Measurements from ENCODE around the gene COL7A1. TPM values are rescaled to one million over a fixed set of nuclear protein-coding genes. Genes with fewer than 3 reads are reported as not detected.

Gene COL7A1
- total RNA-seq, 1 donor from 2014 or later = 22.2 TPM

GRCh38 chr3:48631516-48632448, 36.7 kb upstream of the COL7A1 start:
- TF ChIP-seq CTCF (IDR thresholded peaks at IDR 0.05) = no peak
- intact Hi-C loops (cut with DNase I) = loop anchor here (10.0 kb wide), 1 partner anchor 157 kb away; no protein-coding TSS in a partner anchor
- H3K27ac ChIP-seq = no peak overlapping the region
- H3K36me3 ChIP-seq = peaks cover 60 to 65% of the 10 kb centered on the region in 2 donors
- H3K4me1 ChIP-seq = peaks cover 0 to 22% of the 10 kb centered on the region in 2 donors
- DNase-seq (ENCODE audit: low spot score in 2 of 2) = no peak
- H3K9me3 ChIP-seq = no peaks in the 10 kb centered on the region
- no peaks in the 10 kb centered on the region for H3K27me3 ChIP-seq
- no peak overlapping the region for H3K4me3 ChIP-seq

- H3K9me3 ChIP-seq = no peaks in the 10 kb centered on the region
- no peaks in the 10 kb centered on the region for H3K27me3 ChIP-seq
- DNase-seq (ENCODE audit: low spot score in 2 of 2) = no peak
- intact Hi-C loops (cut with DNase I) = loop anchor here (10.0 kb wide), 1 partner anchor 156 kb away; no protein-coding TSS in a partner anchor
- H3K27ac ChIP-seq = no peak overlapping the region
- no peak overlapping the region for H3K4me3 ChIP-seq
- peaks cover 69 to 74% of the 10 kb centered on the region in 2 donors for H3K36me3 ChIP-seq
- TF ChIP-seq CTCF (IDR thresholded peaks at IDR 0.05) = no peak
- H3K4me1 ChIP-seq = peaks cover 0 to 16% of the 10 kb centered on the region in 2 donors
Measured at GRCh38 chr3:48630833-48631232, 35.7 kb upstream of the COL7A1 start.

GRCh38 chr3:48630407-48630806, 35.3 kb upstream of the COL7A1 start:
- H3K36me3 ChIP-seq = peaks cover 73 to 78% of the 10 kb centered on the region in 2 donors
- intact Hi-C loops (cut with DNase I) = loop anchor here (10.0 kb wide), 1 partner anchor 156 kb away; no protein-coding TSS in a partner anchor
- no peaks in the 10 kb centered on the region for H3K9me3 ChIP-seq
- no peak overlapping the region for H3K4me3 ChIP-seq
- no peak for TF ChIP-seq CTCF (IDR thresholded peaks at IDR 0.05)
- no peak overlapping the region for H3K27ac ChIP-seq
- peaks cover 0 to 15% of the 10 kb centered on the region in 2 donors for H3K4me1 ChIP-seq
- H3K27me3 ChIP-seq = no peaks in the 10 kb centered on the region
- no peak for DNase-seq (ENCODE audit: low spot score in 2 of 2)

GRCh38 chr3:48629894-48630293, 34.8 kb upstream of the COL7A1 start:
- H3K27me3 ChIP-seq = no peaks in the 10 kb centered on the region
- H3K27ac ChIP-seq = no peak overlapping the region
- intact Hi-C loops (cut with DNase I) = loop anchor here (10.0 kb wide), 1 partner anchor 155 kb away; no protein-coding TSS in a partner anchor
- DNase-seq (ENCODE audit: low spot score in 2 of 2) = no peak
- TF ChIP-seq CTCF (IDR thresholded peaks at IDR 0.05) = no peak
- peaks cover 76 to 83% of the 10 kb centered on the region in 2 donors for H3K36me3 ChIP-seq
- no peak overlapping the region for H3K4me3 ChIP-seq
- H3K4me1 ChIP-seq = peaks cover 0 to 15% of the 10 kb centered on the region in 2 donors
- H3K9me3 ChIP-seq = no peaks in the 10 kb centered on the region

GRCh38 chr3:48628277-48629017, 33.3 kb upstream of the COL7A1 start:
- no peak for TF ChIP-seq CTCF (IDR thresholded peaks at IDR 0.05)

More at GRCh38 chr3:48628277-48629017, 33.3 kb upstream of the COL7A1 start:
- intact Hi-C loops (cut with DNase I) = no loop called here
- H3K4me1 ChIP-seq = peaks cover 0 to 4% of the 10 kb centered on the region in 2 donors
- no peaks in the 10 kb centered on the region for H3K27me3 ChIP-seq
- peaks cover 80 to 91% of the 10 kb centered on the region in 2 donors for H3K36me3 ChIP-seq
- no peak for DNase-seq (ENCODE audit: low spot score in 2 of 2)
- no peak overlapping the region for H3K4me3 ChIP-seq
- no peaks in the 10 kb centered on the region for H3K9me3 ChIP-seq
- no peak overlapping the region for H3K27ac ChIP-seq
